Naive thymus-derived CD8-positive, alpha-beta T cell (primary cell): ENCODE measurements around the gene ATP9A. TPM values are rescaled to one million over a fixed set of nuclear protein-coding genes. Genes with fewer than 3 reads are reported as not detected.
"Not testable (repeated sequence)": the region's sequence is repeated elsewhere in the genome, so short reads cannot be mapped to it uniquely, and the experiment has no call there.

Experiments used
- ATAC-seq, 2 donors: fragments of 150-1000 bp; cut with Tn5 transposase in 1 of 2; sonication (Bioruptor Pico), chemical (Tn5 transposase) in 1 of 2; 1 replicate in 1 of 2; 2 replicates in 1 of 2; pipeline ENCODE4 v1.10.0; 2021; ENCODE audit warnings: mild to moderate bottlenecking in 2 of 2, moderate library complexity in 2 of 2
- POLR2A ChIA-PET: fragments of 350-600 bp; sonication (Branson Sonifier 250); formaldehyde crosslinking; loops from one replicate; lab custom pipeline; 2021; ENCODE audit warnings: antibody characterized with exemption; lab: Charles Lee
- DNase-seq, 10 donors: peaks; one replicate each; pipeline versions ENCODE4 v3.0.0 to v3.0.0-alpha.2; 2020 to 2022
- H3K27ac Mint-ChIP-seq, 10 donors: one replicate each; pipeline ENCODE4 v1.8.0; 2020 to 2022; ENCODE audit warnings: mild to moderate bottlenecking in 10 of 10, mixed read lengths in 10 of 10, moderate library complexity in 4 of 10, inconsistent platforms in 1 of 10
- H3K27me3 Mint-ChIP-seq, 5 donors: one replicate each; pipeline ENCODE4 v1.8.0; 2021 to 2022; ENCODE audit warnings: mixed read lengths in 5 of 5
- H3K36me3 Mint-ChIP-seq, 3 donors: one replicate each; pipeline ENCODE4 v1.8.0; 2020 to 2022; ENCODE audit warnings: mixed read lengths in 3 of 3, mild to moderate bottlenecking in 2 of 3, inconsistent platforms in 1 of 3
- H3K4me1 Mint-ChIP-seq, 4 donors: one replicate each; pipeline ENCODE4 v1.8.0; 2021 to 2022; ENCODE audit warnings: mixed read lengths in 4 of 4
- H3K4me3 Mint-ChIP-seq, 10 donors: one replicate each; pipeline ENCODE4 v1.8.0; 2020 to 2022; ENCODE audit warnings: mild to moderate bottlenecking in 10 of 10, mixed read lengths in 10 of 10, moderate library complexity in 6 of 10, inconsistent platforms in 1 of 10
- H3K9me3 Mint-ChIP-seq, 9 donors: one replicate each; pipeline ENCODE4 v1.8.0; 2020 to 2022; ENCODE audit warnings: mixed read lengths in 9 of 9, mild to moderate bottlenecking in 3 of 9, inconsistent platforms in 1 of 9, moderate library complexity in 1 of 9
- polyA plus RNA-seq, 3 donors: library from polyadenylated mRNA; unstranded; fragments of 300-500 nt; fragmentation: Illumina TruSeq; gene quantifications; one replicate each; pipeline ENCODE4 v1.2.3, GENCODE V29; 2021
- total RNA-seq, 8 experiments: library from RNA in 2 of 8; stranded (reverse) in 2 of 8; gene quantifications; one replicate each; pipeline ENCODE4 v1.2.3 and lab custom pipeline; 2021 to 2026

Gene ATP9A
- total and polyA plus RNA-seq, 5 experiments from 2014 or later = 0.08 to 0.19 TPM; not detected in 3

GRCh38 chr20:51660672-51661608 lies 107.2 kb downstream of the ATP9A start:
- POLR2A ChIA-PET = interaction anchor here (0.7 to 1.1 kb wide), 2 partner anchors 11 to 127 kb away, joined by 3 read pairs; no protein-coding TSS in a partner anchor
- no peaks in the 10 kb centered on the region for H3K9me3 Mint-ChIP-seq
- H3K27ac Mint-ChIP-seq = peak overlapping the region in 1 of 10 donors; percentile 16
- H3K36me3 Mint-ChIP-seq = no peaks in the 10 kb centered on the region
- H3K4me3 Mint-ChIP-seq = peak overlapping the region in 1 of 10 donors; percentile 5
- DNase-seq (no peak), ATAC-seq (no peak)
- H3K4me1 Mint-ChIP-seq = peaks cover 2 to 20% (median 9%) of the 10 kb centered on the region in 4 donors
- H3K27me3 Mint-ChIP-seq = peaks cover 0 to 1% (median 0%) of the 10 kb centered on the region in 5 donors

GRCh38 chr20:51659491-51660050 lies 108.6 kb downstream of the ATP9A start:
- no peaks in the 10 kb centered on the region for H3K9me3 Mint-ChIP-seq
- H3K36me3 Mint-ChIP-seq = no peaks in the 10 kb centered on the region
- no peak overlapping the region for H3K4me3 Mint-ChIP-seq
- DNase-seq (no peak), ATAC-seq (no peak)
- peaks cover 2 to 15% (median 9%) of the 10 kb centered on the region in 4 donors for H3K4me1 Mint-ChIP-seq
- POLR2A ChIA-PET = no interaction called here
- H3K27ac Mint-ChIP-seq = no peak overlapping the region
- H3K27me3 Mint-ChIP-seq = peaks cover 0 to 1% (median 0%) of the 10 kb centered on the region in 5 donors

GRCh38 chr20:51656726-51657260 lies 111.4 kb downstream of the ATP9A start:
- ATAC-seq (no peak), DNase-seq (no peak)
- peaks cover 2 to 10% (median 7%) of the 10 kb centered on the region in 4 donors for H3K4me1 Mint-ChIP-seq
- H3K9me3 Mint-ChIP-seq = no peaks in the 10 kb centered on the region
- no peaks in the 10 kb centered on the region for H3K36me3 Mint-ChIP-seq
- no peak overlapping the region for H3K27ac Mint-ChIP-seq
- no peak overlapping the region for H3K4me3 Mint-ChIP-seq
- POLR2A ChIA-PET = no interaction called here
- H3K27me3 Mint-ChIP-seq = no peaks in the 10 kb centered on the region

- POLR2A ChIA-PET, H3K4me1 Mint-ChIP-seq, H3K4me3 Mint-ChIP-seq, H3K27ac Mint-ChIP-seq, H3K27me3 Mint-ChIP-seq, H3K9me3 Mint-ChIP-seq, ATAC-seq, DNase-seq, H3K36me3 Mint-ChIP-seq: not testable (repeated sequence)
These were observed 112.1 kb downstream of the ATP9A start for GRCh38 chr20:51656089-51656488.

GRCh38 chr20:51654495-51654894 lies 113.7 kb downstream of the ATP9A start:
- POLR2A ChIA-PET = no interaction called here
- Mint-ChIP-seq H3K27me3 (no peaks in the 10 kb centered on the region), H3K4me1 (peaks cover 0 to 7% (median 0%) of the 10 kb centered on the region in 4 donors), H3K36me3 (no peaks in the 10 kb centered on the region), H3K27ac (no peak overlapping the region), H3K9me3 (no peaks in the 10 kb centered on the region), H3K4me3 (no peak overlapping the region)
- no peak for ATAC-seq
- DNase-seq = no peak

GRCh38 chr20:51654060-51654459 lies 114.1 kb downstream of the ATP9A start:
- DNase-seq = no peak
- Mint-ChIP-seq H3K36me3 (no peaks in the 10 kb centered on the region), H3K4me3 (no peak overlapping the region), H3K27me3 (no peaks in the 10 kb centered on the region), H3K4me1 (peaks cover 0 to 7% (median 0%) of the 10 kb centered on the region in 4 donors), H3K27ac (no peak overlapping the region), H3K9me3 (no peaks in the 10 kb centered on the region)
- ATAC-seq = no peak
- POLR2A ChIA-PET = no interaction called here

- no peaks in the 10 kb centered on the region for H3K27me3 Mint-ChIP-seq
- H3K27ac Mint-ChIP-seq = no peak overlapping the region
- H3K36me3 Mint-ChIP-seq = no peaks in the 10 kb centered on the region
- DNase-seq (no peak), ATAC-seq (no peak)
- no peaks in the 10 kb centered on the region for H3K9me3 Mint-ChIP-seq
- no peak overlapping the region for H3K4me3 Mint-ChIP-seq
- peaks cover 0 to 7% (median 0%) of the 10 kb centered on the region in 4 donors for H3K4me1 Mint-ChIP-seq
- POLR2A ChIA-PET = no interaction called here
These were observed 115.0 kb downstream of the ATP9A start for GRCh38 chr20:51653226-51653625.

GRCh38 chr20:51651921-51652549 lies 116.2 kb downstream of the ATP9A start:
- ATAC-seq (no peak), DNase-seq (no peak)
- Mint-ChIP-seq H3K27me3 (peaks cover 0 to 2% (median 0%) of the 10 kb centered on the region in 5 donors), H3K4me3 (no peak overlapping the region), H3K9me3 (no peaks in the 10 kb centered on the region), H3K4me1 (peaks cover 0 to 7% (median 0%) of the 10 kb centered on the region in 4 donors), H3K27ac (no peak overlapping the region), H3K36me3 (no peaks in the 10 kb centered on the region)
- POLR2A ChIA-PET = interaction anchor here (0.6 kb wide), 1 partner anchor 12 kb away, joined by 6 read pairs; no protein-coding TSS in a partner anchor

GRCh38 chr20:51650685-51651134 lies 117.5 kb downstream of the ATP9A start:
- H3K27ac Mint-ChIP-seq = no peak overlapping the region
- H3K4me1 Mint-ChIP-seq = peaks cover 0 to 7% (median 0%) of the 10 kb centered on the region in 4 donors
- no peak for DNase-seq
- no peak overlapping the region for H3K4me3 Mint-ChIP-seq
- H3K27me3 Mint-ChIP-seq = peaks cover 0 to 2% (median 0%) of the 10 kb centered on the region in 5 donors
- ATAC-seq = no peak
- no peaks in the 10 kb centered on the region for H3K36me3 Mint-ChIP-seq
- POLR2A ChIA-PET = no interaction called here
- H3K9me3 Mint-ChIP-seq = no peaks in the 10 kb centered on the region

GRCh38 chr20:51648571-51648947 lies 119.6 kb downstream of the ATP9A start:
- Mint-ChIP-seq H3K27me3 (peaks cover 0 to 4% (median 0%) of the 10 kb centered on the region in 5 donors), H3K4me1 (peaks cover 0 to 7% (median 0%) of the 10 kb centered on the region in 4 donors), H3K4me3 (no peak overlapping the region), H3K36me3 (no peaks in the 10 kb centered on the region), H3K27ac (no peak overlapping the region), H3K9me3 (no peaks in the 10 kb centered on the region)
- POLR2A ChIA-PET = no interaction called here
- DNase-seq (no peak), ATAC-seq (no peak)

GRCh38 chr20:51647674-51648570 lies 120.3 kb downstream of the ATP9A start:
- DNase-seq (no peak), ATAC-seq (no peak)
- Mint-ChIP-seq H3K4me3 (no peak overlapping the region), H3K9me3 (no peaks in the 10 kb centered on the region), H3K27ac (no peak overlapping the region), H3K27me3 (peaks cover 0 to 4% (median 0%) of the 10 kb centered on the region in 5 donors), H3K4me1 (peaks cover 0 to 7% (median 0%) of the 10 kb centered on the region in 4 donors), H3K36me3 (no peaks in the 10 kb centered on the region)
- POLR2A ChIA-PET = no interaction called here

- H3K36me3 Mint-ChIP-seq, DNase-seq, H3K27me3 Mint-ChIP-seq, ATAC-seq, H3K4me3 Mint-ChIP-seq, H3K9me3 Mint-ChIP-seq, H3K27ac Mint-ChIP-seq, H3K4me1 Mint-ChIP-seq: not testable (repeated sequence)
- POLR2A ChIA-PET = interaction anchor here (0.6 to 0.7 kb wide), 2 partner anchors 12 to 64 kb away, joined by 3 read pairs; no protein-coding TSS in a partner anchor
These were observed 124.4 kb downstream of the ATP9A start for GRCh38 chr20:51643810-51644209.
